NCI-H69 (cell line): Measurements from ENCODE around the gene CCDC102A.
"Not testable (repeated sequence)": the region's sequence is repeated elsewhere in the genome, so short reads cannot be mapped to it uniquely, and the experiment has no call there.

ENCODE experiments used
- DNase-seq: peaks from one replicate; lab custom pipeline; 2025; lab: John Stamatoyannopoulos, UW

CCDC102A gene

GRCh38 chr16:57565461-57565860, 29.1 kb upstream of the CCDC102A start:
- DNase-seq: no peak

GRCh38 chr16:57564571-57565270, 28.4 kb upstream of the CCDC102A start:
- DNase-seq: no peak

GRCh38 chr16:57563761-57564160, 27.4 kb upstream of the CCDC102A start:
- DNase-seq: no peak

GRCh38 chr16:57563487-57563750, 27.0 kb upstream of the CCDC102A start:
- no peak for DNase-seq

GRCh38 chr16:57562669-57563486, 26.5 kb upstream of the CCDC102A start:
- no peak for DNase-seq

- DNase-seq: no peak
Measured at GRCh38 chr16:57562066-57562465, 25.7 kb upstream of the CCDC102A start.

GRCh38 chr16:57559072-57559790, 22.9 kb upstream of the CCDC102A start:
- DNase-seq: no peak

GRCh38 chr16:57556941-57557541, 20.7 kb upstream of the CCDC102A start:
- DNase-seq: no peak

- DNase-seq: no peak
Measured at GRCh38 chr16:57555831-57556230, 19.5 kb upstream of the CCDC102A start.

- DNase-seq: no peak
Measured at GRCh38 chr16:57551057-57551456, 14.7 kb upstream of the CCDC102A start.

- DNase-seq: no peak
Measured at GRCh38 chr16:57549730-57550129, 13.4 kb upstream of the CCDC102A start.

GRCh38 chr16:57548408-57548807, 12.0 kb upstream of the CCDC102A start:
- DNase-seq: no peak

- DNase-seq: not testable (repeated sequence)
Measured at GRCh38 chr16:57547524-57547923, 11.2 kb upstream of the CCDC102A start.

- DNase-seq: no peak
Measured at GRCh38 chr16:57544124-57544653, 7.8 kb upstream of the CCDC102A start.

GRCh38 chr16:57541754-57542435, 5.5 kb upstream of the CCDC102A start:
- DNase-seq: no peak

- DNase-seq: no peak
Measured at GRCh38 chr16:57540906-57541753, 4.8 kb upstream of the CCDC102A start.

GRCh38 chr16:57540387-57540786, 4.0 kb upstream of the CCDC102A start:
- DNase-seq: no peak

GRCh38 chr16:57539072-57539796, 2.9 kb upstream of the CCDC102A start:
- DNase-seq: no peak

- no peak for DNase-seq
Measured at GRCh38 chr16:57538235-57538721, 1.9 kb upstream of the CCDC102A start.
